PFSK-1 (cell line): ENCODE measurements around the gene CCIN.

Source experiments
- FOXP2 ChIP-seq: optimal IDR thresholded peaks from 2 replicates; pipeline ENCODE3; 2011; ENCODE audit warnings: borderline replicate concordance, control low read depth, inconsistent platforms; ENCODE audit not compliant: insufficient read depth; ENCODE audit errors: extremely low read length, extremely low read depth
- POLR2AphosphoS5 ChIP-seq: IDR thresholded peaks from 2 replicates; pipeline ENCODE4 v1.6.1; 2012; ENCODE audit warnings: low read depth, mild to moderate bottlenecking, control low read depth, low read length, moderate library complexity
- REST ChIP-seq, 2 experiments: IDR thresholded peaks; 2 replicates each; pipeline versions ENCODE4 v1.6.1 to v1.8.0; 2011 to 2012; ENCODE audit warnings: low read depth in 2 of 2, low read length in 2 of 2, control low read depth in 1 of 2, inconsistent platforms in 1 of 2, mild to moderate bottlenecking in 1 of 2, moderate library complexity in 1 of 2; ENCODE audit not compliant: insufficient read depth in 1 of 2
- SIN3A ChIP-seq: IDR thresholded peaks from 2 replicates; pipeline ENCODE4 v1.6.1; 2012; ENCODE audit warnings: mild to moderate bottlenecking, low read length, moderate library complexity, borderline replicate concordance; ENCODE audit not compliant: insufficient read depth
- TAF1 ChIP-seq: IDR thresholded peaks from 2 replicates; pipeline ENCODE4 v1.6.1; 2012; ENCODE audit warnings: low read length, control low read depth, borderline replicate concordance; ENCODE audit not compliant: insufficient read depth

Gene CCIN

GRCh38 chr9:36162211-36162738, 6.9 kb upstream of the CCIN start:
- TF ChIP-seq REST (IDR thresholded peaks at IDR 0.05; ENCODE audit: insufficient read depth in 1 of 2, low read depth in 2 of 2, low read length in 2 of 2) = no peak
- no peak for TF ChIP-seq SIN3A
- TF ChIP-seq FOXP2 = no peak
- TF ChIP-seq TAF1 = no peak
- no peak for TF ChIP-seq POLR2AphosphoS5

GRCh38 chr9:36163049-36163785, 6.0 kb upstream of the CCIN start:
- no peak for TF ChIP-seq SIN3A
- TF ChIP-seq TAF1 = no peak
- TF ChIP-seq POLR2AphosphoS5 = no peak
- TF ChIP-seq FOXP2 = no peak
- TF ChIP-seq REST (IDR thresholded peaks at IDR 0.05; ENCODE audit: insufficient read depth in 1 of 2, low read depth in 2 of 2, low read length in 2 of 2) = no peak

- TF ChIP-seq SIN3A (no peak), TAF1 (no peak), POLR2AphosphoS5 (no peak), REST (IDR thresholded peaks at IDR 0.05; ENCODE audit: insufficient read depth in 1 of 2, low read depth in 2 of 2, low read length in 2 of 2) (no peak), FOXP2 (no peak)
Measured at GRCh38 chr9:36163786-36164170, 5.4 kb upstream of the CCIN start.

GRCh38 chr9:36164372-36164771, 4.8 kb upstream of the CCIN start:
- TF ChIP-seq REST (IDR thresholded peaks at IDR 0.05; ENCODE audit: insufficient read depth in 1 of 2, low read depth in 2 of 2, low read length in 2 of 2) (no peak), FOXP2 (no peak), SIN3A (no peak), TAF1 (no peak), POLR2AphosphoS5 (no peak)
